Adrenal gland (tissue), 12 donors: ENCODE measurements around the gene KCNMA1. TPM values are rescaled to one million over a fixed set of nuclear protein-coding genes. Genes with fewer than 3 reads are reported as not detected.

Source experiments
- DNase-seq, 7 donors: peaks; one replicate each; pipeline ENCODE4 v3.0.0-alpha.2; 2019 to 2020
- H3K27ac ChIP-seq, 5 donors: fragments of 200-600 bp; sonication (generic) in 4 of 5; 1 replicate in 3 of 5; 2 replicates in 2 of 5; pipeline versions ENCODE4 v1.5.1 to v1.8.0; 2016 to 2020; ENCODE audit warnings: mild to moderate bottlenecking in 1 of 5
- H3K27me3 ChIP-seq: fragments of 200-600 bp; 2 replicates; pipeline ENCODE4 v1.8.0; 2021
- H3K36me3 ChIP-seq, 2 donors: fragments of 200-600 bp; replicated peaks in 1 of 2; 1 replicate in 1 of 2; 2 replicates in 1 of 2; pipeline versions ENCODE4 v1.5.1 to v1.8.0; 2018 to 2022
- H3K4me1 ChIP-seq, 2 donors: fragments of 200-600 bp; replicated peaks in 1 of 2; 1 replicate in 1 of 2; 2 replicates in 1 of 2; pipeline versions ENCODE4 v1.5.1 to v1.8.0; 2018 to 2021
- H3K4me3 ChIP-seq, 4 donors: fragments of 200-600 bp; sonication (generic) in 3 of 4; one replicate each; pipeline ENCODE4 v1.5.1; 2016 to 2018
- H3K9me3 ChIP-seq, 3 donors: fragments of 200-600 bp; sonication (generic) in 1 of 3; replicated peaks in 1 of 3; 1 replicate in 2 of 3; 2 replicates in 1 of 3; pipeline versions ENCODE4 v1.5.1 to v1.8.0; 2016 to 2021
- POLR2A ChIP-seq, 2 donors: fragments of 450-650 bp; IDR thresholded peaks; one replicate each; pipeline ENCODE4 v1.6.1; 2017; ENCODE audit warnings: antibody characterized with exemption in 2 of 2, mild to moderate bottlenecking in 2 of 2, moderate library complexity in 1 of 2
- WGBS, 4 donors: extraction: QIAGEN DNeasy Blood & Tissue Kit in 2 of 4; methylation state at CpG; one replicate each; pipeline versions ENCODE4 v1.1.5 to v1.1.7; 2013 to 2017; 5-methylcytosine and 5-hydroxymethylcytosine counted together
- intact Hi-C, 2 donors: fragments of 100-400 bp; cut with DNase I; formaldehyde crosslinking; loops; one replicate each; pipeline versions ENCODE4 v1.14.1 to v1.15.0; 2022 to 2023
- polyA plus RNA-seq, 3 donors: library from polyadenylated mRNA; stranded (reverse); fragments of 200-250 nt in 2 of 3; fragments of 350-450 nt in 1 of 3; fragmentation: Illumina TruSeq in 1 of 3; extraction: RNeasy Lipid Tissue Mini Kit (QIAGEN cat#74804) in 1 of 3; gene quantifications; one replicate each; pipeline ENCODE4 v1.2.3, GENCODE V29; 2013 to 2014
- total RNA-seq, 9 donors: library from RNA; depleted of rRNA in 4 of 9; stranded (reverse); fragments of >200 nt in 4 of 9; fragments of 120-200 nt in 1 of 9; fragmentation: NEBNext Ultra II Directional in 1 of 9; extraction: Animal tissue kit (Norgen Biotek cat#: 25700) in 1 of 9; gene quantifications; one replicate each; pipeline versions ENCODE4 v1.1.0 to v1.2.4, GENCODE V29; 2013 to 2023
- TF ChIP-seq, protein P1 (sequence below), 6 experiments: fragments of 450-650 bp in 4 of 6; fragments of 200-600 bp in 2 of 6; sonication (generic) in 1 of 6; IDR thresholded peaks; 1 replicate in 5 of 6; 2 replicates in 1 of 6; pipeline versions ENCODE4 v1.5.1 to v1.8.0; 2016 to 2021; ENCODE audit warnings: antibody characterized with exemption in 6 of 6, mild to moderate bottlenecking in 2 of 6, moderate library complexity in 1 of 6
- donor health status: healthy with polysubstance abuse.
- donor health status: Bipolar disorder and iron deficiency.
- donor health status: DM: yes; HTN: yes; CAD: no.
- donor health status: DM: no; HTN: no; CAD: no.
- donor health status: DM: no; HTN: no; CAD: no.
- donor health status: DM: yes; HTN: yes; CAD: no.

The KCNMA1 gene
- total and polyA plus RNA-seq, 12 donors: 6.4 to 37.7 (median 13.4) TPM

DNA sequence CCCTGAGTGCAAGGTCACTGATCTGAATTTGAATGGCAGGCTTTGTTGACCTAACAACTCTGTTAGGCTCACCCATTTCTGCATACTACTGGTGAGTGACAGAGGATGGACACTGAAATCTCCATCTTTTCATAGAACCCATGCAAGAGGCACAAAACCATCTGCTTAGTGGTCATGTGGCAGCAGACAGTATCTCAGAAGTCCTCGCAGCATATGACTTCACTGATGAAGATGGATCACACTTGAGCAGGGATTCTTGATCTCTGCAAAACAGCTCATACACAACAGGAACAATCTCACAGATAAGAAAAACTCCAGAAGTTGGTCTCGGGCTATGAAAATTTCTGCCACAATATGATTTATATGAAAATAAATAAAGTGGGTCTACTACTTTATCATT is 487.9 kb downstream of the KCNMA1 start:
- H3K4me3 ChIP-seq: no peak overlapping the region
- no peaks in the 10 kb centered on the region for H3K36me3 ChIP-seq
- DNase-seq: no peak
- no peak overlapping the region for H3K27ac ChIP-seq
- 75 to 88% (median 81%) methylated on average over 2 of the region's 2 CpGs for WGBS, 4 donors
- H3K4me1 ChIP-seq: peaks cover 0 to 10% of the 10 kb centered on the region in 2 donors
- intact Hi-C loops: no loop called here
- H3K9me3 ChIP-seq: no peaks in the 10 kb centered on the region
- no peaks in the 10 kb centered on the region for H3K27me3 ChIP-seq
- no peak for TF ChIP-seq POLR2A (IDR thresholded peaks at IDR 0.05)
- TF ChIP-seq, protein P1, sequence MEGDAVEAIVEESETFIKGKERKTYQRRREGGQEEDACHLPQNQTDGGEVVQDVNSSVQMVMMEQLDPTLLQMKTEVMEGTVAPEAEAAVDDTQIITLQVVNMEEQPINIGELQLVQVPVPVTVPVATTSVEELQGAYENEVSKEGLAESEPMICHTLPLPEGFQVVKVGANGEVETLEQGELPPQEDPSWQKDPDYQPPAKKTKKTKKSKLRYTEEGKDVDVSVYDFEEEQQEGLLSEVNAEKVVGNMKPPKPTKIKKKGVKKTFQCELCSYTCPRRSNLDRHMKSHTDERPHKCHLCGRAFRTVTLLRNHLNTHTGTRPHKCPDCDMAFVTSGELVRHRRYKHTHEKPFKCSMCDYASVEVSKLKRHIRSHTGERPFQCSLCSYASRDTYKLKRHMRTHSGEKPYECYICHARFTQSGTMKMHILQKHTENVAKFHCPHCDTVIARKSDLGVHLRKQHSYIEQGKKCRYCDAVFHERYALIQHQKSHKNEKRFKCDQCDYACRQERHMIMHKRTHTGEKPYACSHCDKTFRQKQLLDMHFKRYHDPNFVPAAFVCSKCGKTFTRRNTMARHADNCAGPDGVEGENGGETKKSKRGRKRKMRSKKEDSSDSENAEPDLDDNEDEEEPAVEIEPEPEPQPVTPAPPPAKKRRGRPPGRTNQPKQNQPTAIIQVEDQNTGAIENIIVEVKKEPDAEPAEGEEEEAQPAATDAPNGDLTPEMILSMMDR (IDR thresholded peaks at IDR 0.05): no peak

- no peaks in the 10 kb centered on the region for H3K9me3 ChIP-seq
These were observed 488.6 kb downstream of the KCNMA1 start for GRCh38 chr10:77149001-77149400.

GRCh38 chr10:77147871-77148270 is 489.7 kb downstream of the KCNMA1 start:
- H3K36me3 ChIP-seq: no peaks in the 10 kb centered on the region
- intact Hi-C loops: no loop called here
- no peak overlapping the region for H3K27ac ChIP-seq
- 93 to 100% (median 100%) methylated on average over 1 of the region's 1 CpG for WGBS, 4 donors
- H3K4me1 ChIP-seq: peaks cover 0 to 10% of the 10 kb centered on the region in 2 donors
- H3K27me3 ChIP-seq: no peaks in the 10 kb centered on the region
- H3K9me3 ChIP-seq: no peaks in the 10 kb centered on the region
- DNase-seq: no peak
- no peak overlapping the region for H3K4me3 ChIP-seq
- TF ChIP-seq, protein P1 (IDR thresholded peaks at IDR 0.05): no peak
- TF ChIP-seq POLR2A (IDR thresholded peaks at IDR 0.05): no peak

More at GRCh38 chr10:77149001-77149400, 488.6 kb downstream of the KCNMA1 start:
- H3K27me3 ChIP-seq: no peaks in the 10 kb centered on the region
- no peak overlapping the region for H3K4me3 ChIP-seq
- intact Hi-C loops: no loop called here
- peak overlapping the region in 1 of 5 donors; percentile 9 for H3K27ac ChIP-seq
- H3K4me1 ChIP-seq: peaks cover 0 to 10% of the 10 kb centered on the region in 2 donors
- TF ChIP-seq, protein P1 (IDR thresholded peaks at IDR 0.05): no peak
- no peak for TF ChIP-seq POLR2A (IDR thresholded peaks at IDR 0.05)
- WGBS, 4 donors: 55 to 58% (median 58%) methylated on average over 4 of the region's 4 CpGs
- no peaks in the 10 kb centered on the region for H3K36me3 ChIP-seq
- DNase-seq: no peak

DNA sequence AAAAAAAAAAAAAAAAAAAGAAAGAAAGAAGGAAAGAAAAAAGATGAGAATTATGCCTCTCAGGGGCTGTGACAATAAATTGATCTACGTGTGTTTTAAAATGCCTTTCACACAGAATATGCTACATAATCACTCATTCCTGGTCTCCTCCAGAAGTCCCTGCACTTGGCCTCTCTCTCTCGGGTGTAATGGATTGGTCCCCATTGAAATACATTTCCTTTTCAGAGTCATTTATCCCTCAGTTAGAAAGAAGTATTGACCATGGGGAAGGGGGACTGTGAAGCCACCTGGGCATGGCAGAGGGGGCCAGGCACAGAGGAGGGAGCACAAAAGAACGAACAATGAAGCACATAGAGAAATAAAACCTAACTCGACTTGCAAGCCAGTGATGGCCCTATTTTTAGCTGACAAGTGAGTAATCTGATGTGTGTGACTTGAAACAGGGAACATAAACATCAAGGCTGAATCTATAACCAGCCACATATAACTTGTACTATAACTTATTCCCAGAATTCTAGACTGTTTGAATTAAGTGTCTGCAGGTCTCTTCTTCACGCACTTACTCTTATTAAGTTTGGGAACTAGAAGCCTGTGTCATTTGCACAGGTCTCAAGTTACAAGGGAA is 490.8 kb downstream of the KCNMA1 start:
- Histone ChIP-seq H3K4me1 (peaks cover 0 to 10% of the 10 kb centered on the region in 2 donors), H3K27me3 (no peaks in the 10 kb centered on the region), H3K4me3 (no peak overlapping the region), H3K9me3 (no peaks in the 10 kb centered on the region), H3K36me3 (no peaks in the 10 kb centered on the region), H3K27ac (no peak overlapping the region)
- 75 to 85% (median 78%) methylated on average over 5 of the region's 5 CpGs for WGBS, 4 donors
- TF ChIP-seq POLR2A (IDR thresholded peaks at IDR 0.05): no peak
- TF ChIP-seq, protein P1 (IDR thresholded peaks at IDR 0.05): no peak
- intact Hi-C loops: no loop called here
- DNase-seq: no peak
